Measurements from ENCODE around the gene TNS1. TPM values are rescaled to one million over a fixed set of nuclear protein-coding genes. Genes with fewer than 3 reads are reported as not detected.

TNS1 gene
- total and polyA plus RNA-seq, 2 experiments from 2014 or later: 81.6 to 99.3 TPM

GRCh38 chr2:217825469-217826235, 177.1 kb downstream of the TNS1 start:
- Histone ChIP-seq H3K36me3 (ENCODE audit: low read depth) (peaks cover 21% of the 10 kb centered on the region), H3K4me2 (ENCODE audit: unreplicated experiment) (no peak overlapping the region), H3K79me2 (ENCODE audit: insufficient read depth) (0 out of 2 replicates have a peak, but pooled peaks cover 20% of the 10 kb centered on the region), H3K27ac (no peak overlapping the region), H4K20me1 (ENCODE audit: insufficient read depth) (no peaks in the 10 kb centered on the region), H3K9me3 (ENCODE audit: low read depth) (no peaks in the 10 kb centered on the region), H3F3A (ENCODE audit: insufficient read depth) (peaks cover 31% of the 10 kb centered on the region), H2AFZ (no peak overlapping the region), H3K4me1 (ENCODE audit: insufficient read depth) (peaks cover 28% of the 10 kb centered on the region), H3K9ac (no peak overlapping the region), H3K9me2 (ENCODE audit: insufficient read depth) (no peaks in the 10 kb centered on the region), H3K27me3 (replicated peaks; ENCODE audit: insufficient read depth) (no peaks in the 10 kb centered on the region), H3K4me3 (no peak overlapping the region)
- TF ChIP-seq EZH2 (IDR thresholded peaks at IDR 0.05; ENCODE audit: insufficient read depth, poor library complexity, severe bottlenecking): no peak
- TF ChIP-seq EZH2phosphoT487 (IDR thresholded peaks at IDR 0.05; ENCODE audit: insufficient read depth, low read depth): no peak
- WGBS, 2 experiments (ENCODE audit: low coverage in 1 of 2, low lambda C conversion rate in 2 of 2, missing lambda C conversion rate in 2 of 2): 80 to 82% methylated on average over 8 of the region's 8 CpGs
- in situ Hi-C loops (cut with MboI): no loop called here
- no peak for DNase-seq

- TF ChIP-seq EZH2phosphoT487 (IDR thresholded peaks at IDR 0.05; ENCODE audit: insufficient read depth, low read depth): no peak
- no peak for TF ChIP-seq EZH2 (IDR thresholded peaks at IDR 0.05; ENCODE audit: insufficient read depth, poor library complexity, severe bottlenecking)
- Histone ChIP-seq H2AFZ (no peak overlapping the region), H3K9me3 (ENCODE audit: low read depth) (no peaks in the 10 kb centered on the region), H3K36me3 (ENCODE audit: low read depth) (peaks cover 22% of the 10 kb centered on the region), H4K20me1 (ENCODE audit: insufficient read depth) (no peaks in the 10 kb centered on the region), H3K79me2 (ENCODE audit: insufficient read depth) (0 out of 2 replicates have a peak, but pooled peaks cover 23% of the 10 kb centered on the region), H3K4me2 (ENCODE audit: unreplicated experiment) (no peak overlapping the region), H3K9ac (no peak overlapping the region), H3K4me1 (ENCODE audit: insufficient read depth) (peaks cover 28% of the 10 kb centered on the region), H3K4me3 (no peak overlapping the region), H3F3A (ENCODE audit: insufficient read depth) (peaks cover 35% of the 10 kb centered on the region), H3K27me3 (replicated peaks; ENCODE audit: insufficient read depth) (no peaks in the 10 kb centered on the region), H3K9me2 (ENCODE audit: insufficient read depth) (no peaks in the 10 kb centered on the region), H3K27ac (no peak overlapping the region)
- WGBS, 2 experiments (ENCODE audit: low coverage in 1 of 2, low lambda C conversion rate in 2 of 2, missing lambda C conversion rate in 2 of 2): 96 to 98% methylated on average over 4 of the region's 4 CpGs
- in situ Hi-C loops (cut with MboI): no loop called here
- DNase-seq: no peak
Observed at GRCh38 chr2:217824223-217824622, 178.6 kb downstream of the TNS1 start.

GRCh38 chr2:217823626-217824025, 179.2 kb downstream of the TNS1 start:
- H3K4me1 ChIP-seq (ENCODE audit: insufficient read depth): peaks cover 28% of the 10 kb centered on the region
- H3K9me3 ChIP-seq (ENCODE audit: low read depth): no peaks in the 10 kb centered on the region
- in situ Hi-C loops (cut with MboI): no loop called here
- H4K20me1 ChIP-seq (ENCODE audit: insufficient read depth): no peaks in the 10 kb centered on the region
- WGBS, 2 experiments (ENCODE audit: low coverage in 1 of 2, low lambda C conversion rate in 2 of 2, missing lambda C conversion rate in 2 of 2): 87 to 90% methylated on average over 6 of the region's 6 CpGs
- no peak overlapping the region for H3K27ac ChIP-seq
- H2AFZ ChIP-seq: no peak overlapping the region
- TF ChIP-seq EZH2phosphoT487 (IDR thresholded peaks at IDR 0.05; ENCODE audit: insufficient read depth, low read depth): no peak
- TF ChIP-seq EZH2 (IDR thresholded peaks at IDR 0.05; ENCODE audit: insufficient read depth, poor library complexity, severe bottlenecking): no peak
- H3F3A ChIP-seq (ENCODE audit: insufficient read depth): peaks cover 37% of the 10 kb centered on the region
- DNase-seq: no peak
- H3K4me3 ChIP-seq: no peak overlapping the region
- H3K9ac ChIP-seq: no peak overlapping the region
- no peaks in the 10 kb centered on the region for H3K9me2 ChIP-seq (ENCODE audit: insufficient read depth)
- no peak overlapping the region for H3K4me2 ChIP-seq (ENCODE audit: unreplicated experiment)
- 0 out of 2 replicates have a peak, but pooled peaks cover 23% of the 10 kb centered on the region for H3K79me2 ChIP-seq (ENCODE audit: insufficient read depth)
- H3K27me3 ChIP-seq (replicated peaks; ENCODE audit: insufficient read depth): no peaks in the 10 kb centered on the region
- H3K36me3 ChIP-seq (ENCODE audit: low read depth): peaks cover 21% of the 10 kb centered on the region

GRCh38 chr2:217822296-217823252, 180.2 kb downstream of the TNS1 start:
- H3K9ac ChIP-seq: peak overlapping the region; percentile 66
- H3K4me3 ChIP-seq: no peak overlapping the region
- H3K9me2 ChIP-seq (ENCODE audit: insufficient read depth): no peaks in the 10 kb centered on the region
- no peak overlapping the region for H3K4me2 ChIP-seq (ENCODE audit: unreplicated experiment)
- H3K27ac ChIP-seq: peak overlapping the region; percentile 81
- no peaks in the 10 kb centered on the region for H3K27me3 ChIP-seq (replicated peaks; ENCODE audit: insufficient read depth)
- peak; percentile 85 for DNase-seq
- in situ Hi-C loops (cut with MboI): no loop called here
- TF ChIP-seq EZH2 (IDR thresholded peaks at IDR 0.05; ENCODE audit: insufficient read depth, poor library complexity, severe bottlenecking) (no peak), EZH2phosphoT487 (IDR thresholded peaks at IDR 0.05; ENCODE audit: insufficient read depth, low read depth) (no peak)
- no peak overlapping the region for H2AFZ ChIP-seq
- WGBS, 2 experiments (ENCODE audit: low coverage in 1 of 2, low lambda C conversion rate in 2 of 2, missing lambda C conversion rate in 2 of 2): 85 to 87% methylated on average over 14 of the region's 14 CpGs
- peaks cover 28% of the 10 kb centered on the region for H3F3A ChIP-seq (ENCODE audit: insufficient read depth)
- peaks cover 21% of the 10 kb centered on the region for H3K4me1 ChIP-seq (ENCODE audit: insufficient read depth)
- no peaks in the 10 kb centered on the region for H3K9me3 ChIP-seq (ENCODE audit: low read depth)
- H3K36me3 ChIP-seq (ENCODE audit: low read depth): peaks cover 28% of the 10 kb centered on the region
- 0 out of 2 replicates have a peak, but pooled peaks cover 23% of the 10 kb centered on the region for H3K79me2 ChIP-seq (ENCODE audit: insufficient read depth)
- no peaks in the 10 kb centered on the region for H4K20me1 ChIP-seq (ENCODE audit: insufficient read depth)

All from GM23248 (cell line).